ENCODE results near the gene CDK10.

Gene CDK10

DNA sequence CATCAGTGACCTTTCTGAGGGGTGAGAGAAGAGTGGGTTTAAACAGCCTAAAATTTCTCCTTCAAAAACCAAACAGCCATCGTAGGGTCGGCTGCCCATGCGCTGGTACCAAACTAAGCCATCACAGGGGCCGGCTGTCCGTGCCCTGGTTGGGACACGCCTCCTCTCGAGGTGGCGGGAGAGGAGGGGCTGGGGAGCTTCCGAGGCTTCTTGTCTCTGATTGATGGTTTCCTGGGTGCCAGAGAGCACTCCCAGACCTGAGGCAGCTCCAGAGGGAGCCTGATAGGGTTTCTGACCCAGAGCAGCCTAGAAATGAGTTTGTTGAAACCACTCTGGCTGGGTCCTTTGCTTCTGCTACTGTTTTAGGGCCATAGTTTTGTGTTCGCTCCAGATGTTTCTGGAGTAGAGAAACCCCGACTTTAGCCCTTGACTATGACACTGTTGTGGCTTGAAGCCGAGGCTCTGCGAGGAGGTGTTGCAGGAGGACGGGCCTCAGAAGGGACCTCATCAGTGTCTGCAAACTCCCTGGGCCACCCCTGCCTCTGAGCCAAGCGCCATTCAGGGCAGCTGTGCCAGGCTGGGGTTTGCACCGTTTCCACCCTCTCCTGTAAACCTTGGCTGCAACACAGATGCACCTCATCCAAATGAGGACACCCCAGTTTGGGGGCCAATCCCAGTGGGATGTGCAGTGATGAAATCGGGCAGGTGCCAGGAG lies 41.1 kb downstream of the CDK10 start:
- peaks cover 21% of the 10 kb centered on the region for H3K4me1 ChIP-seq (ENCODE audit: insufficient read depth, low read length)
- H3K27ac ChIP-seq (ENCODE audit: low read length): no peak overlapping the region
- peaks cover 48% of the 10 kb centered on the region for H3K79me2 ChIP-seq (ENCODE audit: insufficient read depth, low read length)
- H3K36me3 ChIP-seq (ENCODE audit: insufficient read depth, low read length): peaks cover 88% of the 10 kb centered on the region
- H3K4me2 ChIP-seq (ENCODE audit: insufficient read depth, low read length): no peak overlapping the region
- no peak overlapping the region for H3K4me3 ChIP-seq (ENCODE audit: low read depth in 1 of 2, low read length in 2 of 2)
- H4K20me1 ChIP-seq (ENCODE audit: insufficient read depth, low read length): peaks cover 61% of the 10 kb centered on the region
- H3K9me3 ChIP-seq (ENCODE audit: insufficient read depth, low read length, severe bottlenecking): no peaks in the 10 kb centered on the region
- DNase-seq (no peak), ATAC-seq (ENCODE audit: insufficient read depth, low read depth) (no peak)
- H3K9ac ChIP-seq (ENCODE audit: low read depth, low read length): no peak overlapping the region
- H3K27me3 ChIP-seq (ENCODE audit: insufficient read depth, low read length, poor library complexity): no peaks in the 10 kb centered on the region
- no peak overlapping the region for H2AFZ ChIP-seq (ENCODE audit: low read depth, low read length)
- no peak for TF ChIP-seq EZH2 (IDR thresholded peaks at IDR 0.05; ENCODE audit: borderline replicate concordance, low read depth, low read length, severe bottlenecking)
- TF ChIP-seq, protein P1, sequence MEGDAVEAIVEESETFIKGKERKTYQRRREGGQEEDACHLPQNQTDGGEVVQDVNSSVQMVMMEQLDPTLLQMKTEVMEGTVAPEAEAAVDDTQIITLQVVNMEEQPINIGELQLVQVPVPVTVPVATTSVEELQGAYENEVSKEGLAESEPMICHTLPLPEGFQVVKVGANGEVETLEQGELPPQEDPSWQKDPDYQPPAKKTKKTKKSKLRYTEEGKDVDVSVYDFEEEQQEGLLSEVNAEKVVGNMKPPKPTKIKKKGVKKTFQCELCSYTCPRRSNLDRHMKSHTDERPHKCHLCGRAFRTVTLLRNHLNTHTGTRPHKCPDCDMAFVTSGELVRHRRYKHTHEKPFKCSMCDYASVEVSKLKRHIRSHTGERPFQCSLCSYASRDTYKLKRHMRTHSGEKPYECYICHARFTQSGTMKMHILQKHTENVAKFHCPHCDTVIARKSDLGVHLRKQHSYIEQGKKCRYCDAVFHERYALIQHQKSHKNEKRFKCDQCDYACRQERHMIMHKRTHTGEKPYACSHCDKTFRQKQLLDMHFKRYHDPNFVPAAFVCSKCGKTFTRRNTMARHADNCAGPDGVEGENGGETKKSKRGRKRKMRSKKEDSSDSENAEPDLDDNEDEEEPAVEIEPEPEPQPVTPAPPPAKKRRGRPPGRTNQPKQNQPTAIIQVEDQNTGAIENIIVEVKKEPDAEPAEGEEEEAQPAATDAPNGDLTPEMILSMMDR (IDR thresholded peaks at IDR 0.05; ENCODE audit: borderline replicate concordance, extremely low read depth, low read length, poor library complexity, severe bottlenecking): no peak

DNA sequence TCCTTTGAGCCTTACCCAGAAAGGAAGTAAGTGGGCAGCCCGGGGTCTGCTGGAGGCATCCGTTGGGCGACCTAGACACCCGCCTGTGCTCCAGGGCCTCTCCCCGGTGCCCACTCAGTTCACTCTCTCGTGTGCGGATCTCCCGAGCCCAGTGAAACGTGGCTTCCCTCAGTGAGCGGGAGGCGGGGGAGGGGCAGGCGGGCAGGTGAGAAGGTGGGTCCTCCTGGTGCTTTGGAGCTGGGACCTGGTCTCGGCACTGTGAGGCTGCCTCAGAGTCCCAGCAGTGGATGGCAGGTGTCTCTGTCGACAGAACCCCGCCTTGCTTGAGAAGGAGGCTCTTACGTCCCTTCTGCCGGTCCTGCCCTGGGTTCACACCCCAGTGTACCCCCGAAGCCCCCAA lies 42.8 kb downstream of the CDK10 start:
- Histone ChIP-seq H3K36me3 (ENCODE audit: insufficient read depth, low read length) (peaks cover 88% of the 10 kb centered on the region), H3K4me2 (ENCODE audit: insufficient read depth, low read length) (no peak overlapping the region), H4K20me1 (ENCODE audit: insufficient read depth, low read length) (peaks cover 59% of the 10 kb centered on the region), H3K79me2 (ENCODE audit: insufficient read depth, low read length) (peaks cover 36% of the 10 kb centered on the region), H3K9ac (ENCODE audit: low read depth, low read length) (no peak overlapping the region), H3K27ac (ENCODE audit: low read length) (no peak overlapping the region), H3K9me3 (ENCODE audit: insufficient read depth, low read length, severe bottlenecking) (no peaks in the 10 kb centered on the region), H3K4me1 (ENCODE audit: insufficient read depth, low read length) (peaks cover 3% of the 10 kb centered on the region), H2AFZ (ENCODE audit: low read depth, low read length) (no peak overlapping the region), H3K27me3 (ENCODE audit: insufficient read depth, low read length, poor library complexity) (no peaks in the 10 kb centered on the region), H3K4me3 (ENCODE audit: low read depth in 1 of 2, low read length in 2 of 2) (no peak overlapping the region)
- no peak for DNase-seq
- TF ChIP-seq, protein P1 (IDR thresholded peaks at IDR 0.05; ENCODE audit: borderline replicate concordance, extremely low read depth, low read length, poor library complexity, severe bottlenecking): no peak
- no peak for TF ChIP-seq EZH2 (IDR thresholded peaks at IDR 0.05; ENCODE audit: borderline replicate concordance, low read depth, low read length, severe bottlenecking)
- no peak for ATAC-seq (ENCODE audit: insufficient read depth, low read depth)

DNA sequence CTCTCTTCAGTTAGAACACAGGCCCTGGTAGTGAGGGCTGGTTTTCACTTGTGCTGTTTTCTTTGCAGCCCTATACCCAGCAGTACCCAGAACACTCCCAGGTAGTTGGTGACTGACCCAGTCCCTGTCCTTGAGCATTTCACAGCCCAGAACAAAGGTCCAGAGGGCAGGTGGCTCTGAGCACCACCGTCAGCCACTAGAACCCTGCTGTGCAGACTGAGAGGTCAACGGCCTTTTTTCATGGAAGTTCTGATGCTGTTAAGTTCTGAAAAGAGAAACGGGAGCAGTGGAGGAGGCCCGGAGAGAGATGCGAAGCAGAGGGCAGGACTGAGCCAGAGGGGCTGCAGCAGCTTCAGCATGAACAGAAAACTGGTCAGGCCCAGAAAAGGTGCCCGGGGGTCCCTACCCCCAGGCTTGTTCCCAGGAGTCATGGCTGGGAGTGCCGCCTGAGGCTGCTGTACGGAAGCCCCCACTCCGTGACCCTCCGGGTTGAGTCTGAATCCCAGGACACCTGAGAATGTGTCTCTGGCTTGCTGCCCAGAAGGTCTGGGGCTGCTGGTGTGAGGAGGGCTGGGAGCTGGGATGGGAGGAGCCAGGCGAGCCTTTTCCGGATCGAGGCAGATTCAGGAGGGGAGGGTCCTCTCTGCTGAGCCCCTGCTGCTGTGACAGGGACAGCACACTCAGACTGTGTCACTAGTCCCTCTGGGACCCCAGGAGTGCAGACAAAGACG lies 43.5 kb downstream of the CDK10 start:
- Histone ChIP-seq H3K4me1 (ENCODE audit: insufficient read depth, low read length) (no peaks in the 10 kb centered on the region), H3K36me3 (ENCODE audit: insufficient read depth, low read length) (peaks cover 88% of the 10 kb centered on the region), H3K4me3 (ENCODE audit: low read depth in 1 of 2, low read length in 2 of 2) (no peak overlapping the region), H3K27me3 (ENCODE audit: insufficient read depth, low read length, poor library complexity) (no peaks in the 10 kb centered on the region), H2AFZ (ENCODE audit: low read depth, low read length) (no peak overlapping the region), H4K20me1 (ENCODE audit: insufficient read depth, low read length) (peaks cover 56% of the 10 kb centered on the region), H3K79me2 (ENCODE audit: insufficient read depth, low read length) (peaks cover 34% of the 10 kb centered on the region), H3K9ac (ENCODE audit: low read depth, low read length) (no peak overlapping the region), H3K27ac (ENCODE audit: low read length) (no peak overlapping the region), H3K4me2 (ENCODE audit: insufficient read depth, low read length) (no peak overlapping the region), H3K9me3 (ENCODE audit: insufficient read depth, low read length, severe bottlenecking) (no peaks in the 10 kb centered on the region)
- ATAC-seq (ENCODE audit: insufficient read depth, low read depth) (no peak), DNase-seq (no peak)
- TF ChIP-seq, protein P1 (IDR thresholded peaks at IDR 0.05; ENCODE audit: borderline replicate concordance, extremely low read depth, low read length, poor library complexity, severe bottlenecking): no peak
- TF ChIP-seq EZH2 (IDR thresholded peaks at IDR 0.05; ENCODE audit: borderline replicate concordance, low read depth, low read length, severe bottlenecking): no peak
